SH-SY5Y (cell line): ENCODE measurements around the gene LGALS9.

Experiments used
- GATA2 ChIP-seq: IDR thresholded peaks from 2 replicates; pipeline ENCODE4 v1.6.1; 2011; ENCODE audit warnings: mild to moderate bottlenecking, low read depth, low read length
- GATA3 ChIP-seq: IDR thresholded peaks from 2 replicates; pipeline ENCODE4 v1.6.1; 2011; ENCODE audit warnings: low read depth, mild to moderate bottlenecking, low read length, moderate library complexity

Gene LGALS9

DNA sequence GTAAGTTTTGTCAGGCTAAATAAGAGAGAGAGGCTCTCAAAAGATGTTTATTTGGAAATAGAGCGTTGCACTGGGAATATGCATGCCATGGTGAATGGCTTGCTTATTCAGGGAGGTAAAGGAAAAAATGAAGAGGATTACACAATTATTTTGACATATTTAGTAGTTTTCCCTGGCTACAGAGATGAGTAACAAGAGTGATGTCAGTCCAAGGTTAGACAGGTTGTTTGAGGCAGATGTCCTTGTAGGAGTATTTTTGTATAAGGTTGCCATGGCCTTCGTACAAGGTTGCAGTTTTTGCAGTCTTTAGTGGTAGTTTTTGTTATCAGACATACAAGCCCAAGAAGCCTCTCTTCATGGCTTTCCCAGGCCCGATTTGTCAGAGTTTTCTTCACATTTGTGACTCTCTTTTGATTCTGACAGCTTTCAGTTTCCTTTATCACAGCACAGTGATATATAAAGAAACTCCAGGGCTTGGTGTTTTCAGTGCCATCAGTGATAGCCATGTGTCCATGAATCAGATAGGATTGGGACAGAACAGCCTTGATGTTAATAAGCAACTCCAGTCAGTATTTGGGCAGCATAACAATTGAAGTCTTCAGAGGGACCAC lies 18.7 kb upstream of the LGALS9 start:
- TF ChIP-seq GATA2 (no peak), GATA3 (no peak)

DNA sequence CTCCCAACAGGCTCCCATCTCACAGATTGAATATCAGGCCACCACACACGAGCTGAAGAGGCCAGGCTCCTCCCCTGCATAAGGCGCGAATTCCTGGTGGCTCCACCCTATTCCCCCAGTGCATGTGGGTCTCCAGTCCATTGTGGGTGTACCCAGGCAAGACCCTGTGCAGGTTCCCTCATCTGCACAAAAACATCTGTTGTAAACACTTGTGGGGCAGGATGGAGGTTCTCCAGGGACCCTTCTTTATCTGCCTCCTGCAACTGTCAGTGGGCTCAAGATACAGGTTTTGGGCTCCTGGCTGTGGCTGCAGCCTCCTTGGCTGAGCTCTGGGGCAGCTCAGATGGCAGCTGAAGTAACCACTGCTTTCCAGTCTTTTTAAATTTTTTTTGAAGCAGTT lies 17.6 kb upstream of the LGALS9 start:
- TF ChIP-seq GATA2: no peak
- no peak for TF ChIP-seq GATA3

- TF ChIP-seq GATA3 (no peak), GATA2 (no peak)
Measured at GRCh38 chr17:27615121-27615520, 15.9 kb upstream of the LGALS9 start.

- TF ChIP-seq GATA2 (peak; percentile 32; the same call in 1 of the 2 replicates), GATA3 (no peak)
Measured at GRCh38 chr17:27616414-27616813, 14.6 kb upstream of the LGALS9 start.

GRCh38 chr17:27618417-27618816 lies 12.6 kb upstream of the LGALS9 start:
- TF ChIP-seq GATA3: no peak
- TF ChIP-seq GATA2: no peak

DNA sequence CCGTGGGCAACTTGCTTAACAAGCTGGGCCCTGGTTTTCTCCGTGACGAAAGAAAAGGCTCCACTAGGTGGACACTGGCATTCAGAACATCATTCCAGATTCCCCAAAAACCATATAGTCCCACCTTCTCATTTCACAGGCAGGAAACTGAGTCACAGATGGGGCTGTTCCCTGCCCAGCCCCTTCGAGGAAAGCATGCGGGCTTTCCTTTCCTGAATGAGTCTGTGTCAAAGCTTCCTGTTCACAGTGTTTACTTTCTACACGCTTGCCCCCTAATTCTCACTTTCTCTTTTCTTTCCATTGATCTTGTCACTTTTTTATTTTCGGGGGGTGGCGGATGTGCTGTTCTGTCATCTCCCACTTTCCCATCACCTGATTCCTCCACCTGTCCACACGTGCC lies 10.3 kb upstream of the LGALS9 start:
- TF ChIP-seq GATA2: no peak
- TF ChIP-seq GATA3: no peak

DNA sequence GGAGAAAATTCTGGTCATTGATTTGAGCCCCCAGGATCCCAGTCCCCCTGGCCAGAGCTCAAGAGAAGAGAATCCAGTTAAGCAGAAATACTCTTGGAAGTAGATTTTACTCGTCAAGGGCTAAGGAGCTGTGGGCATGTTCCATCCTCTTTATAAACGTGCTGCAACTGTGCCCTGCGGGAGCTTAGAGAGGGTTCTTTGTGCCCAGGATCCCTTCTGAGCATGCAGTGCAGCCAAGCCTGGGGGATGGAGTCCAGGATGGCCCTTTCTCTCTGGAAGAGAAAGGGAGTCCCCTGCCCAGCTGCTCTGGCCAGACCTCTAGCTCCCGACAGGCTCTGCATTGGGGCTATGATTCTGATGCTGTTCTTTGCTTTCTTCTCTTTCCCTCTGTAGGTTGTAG lies 9.5 kb upstream of the LGALS9 start:
- TF ChIP-seq GATA2 (no peak), GATA3 (no peak)

DNA sequence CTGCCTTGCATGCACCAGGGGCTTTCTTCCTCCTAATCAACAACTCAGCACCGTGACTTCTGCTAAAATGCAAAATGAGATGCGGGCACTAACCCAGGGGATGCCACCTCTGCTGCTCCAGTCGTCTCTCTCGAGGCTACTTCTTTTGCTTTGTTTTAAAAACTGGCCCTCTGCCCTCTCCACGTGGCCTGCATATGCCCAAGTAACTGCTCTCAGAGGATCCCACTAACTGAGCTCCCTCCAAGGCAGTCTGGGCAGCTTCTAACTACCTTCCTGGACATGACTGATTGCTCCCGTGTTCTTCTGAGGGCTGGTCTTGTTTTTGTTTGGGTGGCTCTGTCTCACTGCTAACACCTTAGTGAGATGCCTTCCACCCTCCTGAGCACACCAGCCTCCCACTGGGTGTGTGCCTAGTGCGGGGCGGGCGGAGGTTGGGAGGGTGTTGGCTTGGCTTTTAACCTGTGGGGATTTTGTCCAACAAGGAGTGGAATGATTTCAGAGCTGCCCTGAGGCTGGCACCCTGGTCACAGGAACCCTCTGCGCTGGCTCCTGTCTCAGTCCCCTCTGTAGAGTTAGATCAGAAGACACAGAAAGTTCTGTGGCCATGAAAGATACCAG lies 8.9 kb upstream of the LGALS9 start:
- no peak for TF ChIP-seq GATA2
- no peak for TF ChIP-seq GATA3

GRCh38 chr17:27622986-27623385 lies 8.0 kb upstream of the LGALS9 start:
- no peak for TF ChIP-seq GATA2
- no peak for TF ChIP-seq GATA3

DNA sequence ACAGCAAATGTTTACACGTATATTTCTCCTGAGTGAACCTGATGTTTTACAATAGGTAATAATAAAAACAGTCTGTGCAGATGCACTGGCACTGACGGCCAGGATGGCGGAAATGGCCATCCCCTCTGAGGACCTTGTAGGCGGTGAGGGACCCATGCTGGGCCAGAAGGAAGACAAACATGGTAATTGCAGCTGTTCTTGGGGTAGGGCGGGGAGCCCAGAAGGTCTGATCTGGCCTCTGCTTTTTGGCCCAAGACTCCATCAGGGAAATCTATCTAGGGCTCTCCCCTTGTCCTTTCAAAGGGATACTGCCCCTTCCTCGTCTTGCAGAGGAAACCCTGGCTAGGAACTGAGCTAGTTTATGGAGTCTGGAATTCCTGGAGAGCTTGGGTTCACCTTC lies 7.4 kb upstream of the LGALS9 start:
- TF ChIP-seq GATA3 (no peak), GATA2 (no peak)

DNA sequence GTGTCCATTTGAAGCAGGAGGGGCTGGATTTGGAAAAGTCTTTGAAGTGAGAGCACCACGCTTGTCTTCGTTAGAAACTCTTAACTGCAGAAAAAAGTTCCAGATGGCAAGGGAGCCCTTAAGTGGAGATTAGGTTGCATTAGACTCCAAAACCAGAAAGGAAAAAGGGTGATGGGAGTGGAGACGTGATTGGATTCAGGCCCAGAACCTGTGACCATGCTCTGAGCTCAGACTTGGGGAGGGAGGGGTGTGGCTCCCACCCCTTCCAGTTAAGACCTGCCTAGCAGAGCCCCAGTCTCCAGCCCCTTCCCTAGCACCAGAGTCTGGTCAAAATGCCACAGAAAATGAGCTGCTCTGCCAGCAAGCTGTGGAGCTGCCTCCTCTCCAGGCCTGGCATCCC lies 6.4 kb upstream of the LGALS9 start:
- TF ChIP-seq GATA2 (no peak), GATA3 (no peak)

DNA sequence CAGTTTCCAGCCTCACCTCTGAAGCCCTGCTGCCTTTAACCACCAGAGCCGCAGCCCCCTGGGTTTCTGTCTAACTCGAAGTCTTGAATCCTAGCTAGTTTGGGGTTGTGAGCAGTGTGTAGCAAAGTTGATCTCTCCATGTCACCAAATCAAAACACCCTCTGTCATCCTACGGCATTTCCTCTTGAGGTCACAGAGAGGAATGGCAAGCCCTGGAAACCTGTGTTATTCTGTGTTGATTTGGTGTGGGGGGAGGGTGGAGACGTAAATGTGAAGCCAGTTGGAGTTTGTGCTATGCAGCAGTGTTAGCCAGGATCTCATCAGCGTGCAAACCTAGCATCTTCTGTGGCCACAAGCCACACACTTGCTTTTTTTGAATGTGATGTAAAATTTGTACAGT lies 5.1 kb upstream of the LGALS9 start:
- TF ChIP-seq GATA2: no peak
- no peak for TF ChIP-seq GATA3

- no peak for TF ChIP-seq GATA3
- TF ChIP-seq GATA2: no peak
Measured at GRCh38 chr17:27627514-27627913, 3.5 kb upstream of the LGALS9 start.

DNA sequence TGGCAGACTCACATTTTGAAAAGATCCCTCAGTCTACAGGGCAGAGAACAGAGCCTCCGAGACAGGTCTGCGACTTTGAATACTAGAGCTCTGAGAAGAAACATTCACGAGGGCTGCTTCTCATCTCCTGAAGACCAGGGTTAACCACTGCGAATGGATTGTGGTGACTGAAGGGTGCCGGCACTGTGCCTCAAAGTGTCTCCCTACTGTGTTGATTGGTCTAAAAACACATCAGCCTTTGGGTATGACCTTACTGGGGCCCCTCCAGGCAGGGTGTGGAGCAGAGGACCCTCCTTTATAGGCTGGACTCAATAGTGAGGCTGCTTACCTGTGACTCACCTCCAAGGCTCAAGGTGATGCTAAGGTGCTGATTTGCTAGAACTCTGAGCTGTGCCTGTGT lies 2.6 kb upstream of the LGALS9 start:
- TF ChIP-seq GATA2 (no peak), GATA3 (no peak)

DNA sequence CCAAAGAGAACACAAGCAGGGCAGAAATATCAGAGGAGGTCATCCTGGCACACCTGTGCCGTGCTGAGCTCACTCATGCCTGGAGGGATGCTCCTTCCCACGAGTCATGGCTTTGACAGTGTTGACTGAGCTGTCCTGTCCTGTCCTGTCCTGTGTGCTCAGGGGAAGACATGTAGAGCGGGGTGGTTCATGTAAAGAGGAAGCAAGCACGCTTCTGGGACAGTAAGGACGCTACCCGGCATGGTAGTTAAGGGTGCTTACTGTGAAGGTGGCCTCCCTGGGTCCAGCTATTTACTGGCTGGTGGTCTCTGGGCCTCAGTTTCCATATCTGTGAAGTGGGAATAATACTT lies 398 bp downstream of the LGALS9 start:
- TF ChIP-seq GATA3 (no peak), GATA2 (no peak)
